Brain pericyte (primary cell): ENCODE results near the gene CD96.

Experiments
- DNase-seq: peaks from one replicate; pipeline ENCODE4 v3.0.0-alpha.2; 2012; ENCODE audit warnings: low read depth, low spot score

The CD96 gene

DNA sequence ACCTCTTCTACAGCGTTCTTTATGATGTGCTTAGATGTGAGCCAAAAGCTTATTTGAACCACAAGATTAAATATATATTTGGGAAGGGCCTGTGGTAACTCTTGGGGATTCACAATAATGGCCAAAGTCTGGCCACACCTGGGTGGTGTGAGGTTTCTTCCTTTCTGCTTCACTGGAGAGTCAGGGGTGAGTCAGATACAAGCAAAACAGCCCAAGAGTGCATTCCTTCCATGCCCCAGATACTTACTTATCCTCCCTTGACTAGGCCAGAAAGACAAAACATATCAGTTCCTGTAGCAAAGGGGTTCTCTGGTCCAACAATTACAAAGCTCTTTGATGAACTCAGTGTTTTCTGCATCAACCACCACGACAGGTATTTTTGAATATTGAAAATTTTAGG is 52.2 kb downstream of the CD96 start:
- no peak for DNase-seq

DNA sequence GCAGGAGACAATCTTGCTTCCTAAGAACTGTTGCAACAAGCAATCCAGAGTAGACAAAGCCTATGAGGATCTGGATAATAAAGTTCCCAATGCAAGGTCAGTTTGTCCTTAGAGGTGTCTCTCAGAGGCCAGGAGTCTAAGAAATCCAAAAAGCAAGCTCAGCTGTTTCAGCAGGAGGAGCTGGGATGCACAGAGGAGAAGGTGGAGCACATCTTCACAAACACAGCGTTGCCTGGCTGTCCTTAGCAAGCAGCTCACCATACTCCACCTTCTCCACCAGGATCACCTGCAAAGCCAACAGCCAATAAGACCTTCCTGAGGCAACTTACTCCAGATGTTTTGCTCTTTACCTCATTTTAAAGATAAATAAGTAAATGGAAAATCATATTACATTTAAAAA is 52.8 kb downstream of the CD96 start:
- DNase-seq = no peak

DNA sequence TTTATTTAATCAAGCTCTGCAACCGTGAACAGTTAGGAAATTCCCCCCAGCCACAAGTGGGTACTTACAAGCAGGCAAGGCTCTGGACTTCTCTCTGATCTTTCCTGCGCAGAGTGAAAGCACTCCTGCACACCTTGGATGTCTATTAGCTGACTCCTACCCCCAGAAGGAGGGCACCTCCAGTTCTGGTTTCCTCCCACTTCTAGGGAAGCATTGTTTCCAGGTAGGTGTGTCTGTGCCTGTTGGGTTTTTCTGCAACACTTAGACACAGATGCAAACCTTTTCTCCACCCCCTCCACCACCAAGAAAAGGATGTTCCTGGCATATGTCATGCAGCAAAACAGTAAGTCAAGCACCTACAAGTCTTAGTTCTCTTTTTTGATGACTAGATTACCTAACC is 53.2 kb downstream of the CD96 start, which contains the start of gene ZBED2:
Gene ZBED2 (minus strand): TSS at position 115 of the 400 bp plus-strand sequence. CDS start 1,145 bp downstream, outside the sequence.
- DNase-seq = no peak

DNA sequence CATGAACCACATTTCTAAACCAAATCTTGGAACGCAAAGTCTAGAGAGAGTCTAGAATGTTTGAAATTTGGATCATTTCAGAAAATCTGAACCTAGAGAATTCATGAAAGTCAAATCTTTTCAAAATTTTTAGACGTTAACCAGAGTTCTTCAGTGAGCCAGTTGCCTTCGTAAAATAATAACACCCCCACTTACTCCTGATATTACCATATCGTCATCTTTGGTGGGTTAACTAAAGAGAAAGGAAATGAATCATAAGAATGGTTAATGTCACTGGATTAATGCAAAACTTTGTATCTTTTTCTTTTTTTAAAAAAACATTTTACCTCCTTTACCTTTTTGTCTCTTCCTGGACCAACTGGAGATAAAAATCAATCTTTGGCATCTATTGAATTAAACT is 54.3 kb downstream of the CD96 start:
- no peak for DNase-seq

DNA sequence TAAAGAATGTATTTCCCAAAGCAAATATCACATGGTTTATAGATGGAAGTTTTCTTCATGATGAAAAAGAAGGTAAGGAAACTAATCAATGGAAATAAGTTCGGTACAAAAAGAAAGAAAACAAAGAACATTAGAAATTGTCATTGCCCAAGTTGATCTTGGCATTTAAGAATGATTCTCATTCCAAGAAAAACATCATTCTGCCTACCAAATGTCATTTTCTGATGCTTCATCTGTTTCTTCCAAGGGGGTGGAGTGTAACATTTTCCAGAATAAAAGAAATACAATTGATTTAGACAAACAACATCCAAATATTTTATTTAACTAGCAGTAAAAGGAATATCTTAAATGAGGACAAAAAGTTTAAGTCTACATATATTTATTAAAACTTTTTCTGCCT is 56.1 kb downstream of the CD96 start:
- no peak for DNase-seq

DNA sequence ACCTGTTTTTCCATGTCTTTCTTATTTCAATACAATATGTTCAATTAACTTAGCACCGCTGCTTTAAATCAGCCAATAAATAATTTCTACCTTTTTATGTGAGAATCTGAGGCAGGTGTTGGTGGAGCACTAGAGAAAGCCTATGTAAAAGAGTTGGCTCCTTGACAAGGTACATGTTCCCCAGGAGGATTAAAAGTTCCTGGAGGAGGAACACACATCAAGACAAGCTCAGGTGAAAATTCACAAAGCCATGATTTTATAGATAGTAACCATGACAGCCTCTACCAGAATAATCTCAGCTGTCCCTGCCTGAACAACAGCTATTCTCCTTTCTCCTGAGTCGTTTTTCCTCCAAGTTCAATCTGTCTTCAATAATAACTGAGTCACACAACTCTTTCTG is 56.6 kb downstream of the CD96 start:
- no peak for DNase-seq

DNA sequence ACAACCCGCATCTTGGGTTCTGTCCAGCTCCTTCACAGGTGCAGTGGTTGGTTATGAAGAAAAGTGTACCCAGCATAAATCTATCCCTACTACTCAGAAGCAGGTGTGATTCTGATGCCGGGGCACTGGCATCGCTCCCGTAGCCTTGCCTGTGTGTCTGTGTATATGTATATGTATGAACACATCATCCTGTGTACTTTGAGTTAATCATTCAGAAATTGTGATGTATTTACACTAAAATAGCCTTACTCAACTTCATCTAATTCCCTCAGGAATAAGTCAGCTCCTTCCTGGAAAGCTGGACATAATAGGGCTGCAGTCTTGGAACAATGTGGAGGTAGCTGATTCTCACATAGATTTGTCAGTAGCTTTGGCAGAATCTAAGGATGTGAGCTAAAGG is 59.8 kb downstream of the CD96 start:
- no peak for DNase-seq

DNA sequence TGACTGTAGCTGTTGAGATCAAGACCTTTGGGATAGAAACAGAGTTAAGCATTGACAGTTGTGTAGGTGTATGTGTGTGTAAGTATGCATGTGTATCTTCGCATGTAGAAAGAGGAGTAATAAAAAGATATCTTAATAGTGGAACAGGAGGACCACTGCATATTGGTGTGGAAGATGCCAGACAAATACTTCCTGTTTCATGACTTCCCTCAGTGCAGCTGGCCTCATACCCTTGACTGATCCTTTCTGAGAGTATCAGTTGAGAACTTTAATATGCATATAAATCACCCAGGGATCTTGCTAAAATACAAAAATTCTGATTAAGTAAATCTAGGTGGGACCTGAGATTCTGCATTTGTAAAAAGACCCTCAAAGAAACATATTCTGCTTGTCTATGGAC is 61.7 kb downstream of the CD96 start:
- no peak for DNase-seq

DNA sequence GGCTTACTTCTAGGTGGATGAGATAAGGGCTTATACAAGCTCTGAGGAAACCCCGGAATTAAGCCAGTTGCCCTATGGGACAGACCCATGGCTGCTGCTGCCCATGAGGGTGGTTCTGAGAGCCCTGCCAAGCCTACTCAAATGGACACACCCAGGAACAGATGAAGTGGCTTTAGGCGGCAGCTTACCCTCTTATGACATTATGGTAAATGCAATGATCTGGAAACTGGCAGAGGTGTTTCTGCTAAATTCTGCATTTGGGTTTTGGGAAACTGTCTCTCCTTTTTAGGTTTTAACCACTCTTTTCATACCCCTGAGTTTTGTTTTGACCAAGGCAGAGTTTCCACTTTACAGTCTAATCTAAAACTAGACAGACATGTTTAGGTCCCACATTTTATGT is 62.1 kb downstream of the CD96 start:
- DNase-seq = no peak

DNA sequence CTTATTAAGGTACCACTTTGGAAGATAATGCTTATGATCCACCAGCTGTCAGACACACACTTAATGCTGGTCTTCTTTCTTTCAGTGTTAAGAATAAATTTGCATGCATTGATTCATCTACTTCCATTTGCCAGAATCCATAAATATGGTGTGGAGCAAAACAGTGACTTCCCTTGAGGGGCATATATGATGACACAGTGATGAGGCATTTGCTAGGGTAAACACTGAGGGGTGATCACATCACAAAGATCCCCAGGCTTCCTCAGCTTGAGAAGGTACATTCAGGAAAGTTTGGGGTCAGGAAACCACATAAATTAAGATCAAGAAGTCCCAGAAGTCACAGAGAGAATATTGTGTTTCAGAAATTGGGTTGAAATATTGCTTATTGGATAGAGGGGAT is 63.0 kb downstream of the CD96 start:
- no peak for DNase-seq

DNA sequence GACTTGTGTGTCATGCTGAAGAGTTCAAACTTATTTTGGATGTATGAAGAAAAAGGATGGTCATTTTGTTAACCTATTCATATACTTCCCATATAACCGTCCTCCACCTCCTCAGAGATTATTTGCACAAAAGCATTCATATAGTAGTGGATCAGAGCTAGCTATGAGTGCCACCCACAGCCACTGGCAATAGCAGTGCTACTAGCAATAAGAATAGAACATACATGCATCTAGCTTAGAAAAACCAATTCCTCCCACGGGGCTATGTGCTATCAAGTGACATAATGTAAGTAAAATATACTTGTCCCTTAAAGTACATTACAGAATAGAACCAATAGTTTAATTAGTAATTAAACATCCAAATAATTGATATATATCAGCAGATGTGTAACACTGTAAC is 63.5 kb downstream of the CD96 start:
- DNase-seq = no peak

DNA sequence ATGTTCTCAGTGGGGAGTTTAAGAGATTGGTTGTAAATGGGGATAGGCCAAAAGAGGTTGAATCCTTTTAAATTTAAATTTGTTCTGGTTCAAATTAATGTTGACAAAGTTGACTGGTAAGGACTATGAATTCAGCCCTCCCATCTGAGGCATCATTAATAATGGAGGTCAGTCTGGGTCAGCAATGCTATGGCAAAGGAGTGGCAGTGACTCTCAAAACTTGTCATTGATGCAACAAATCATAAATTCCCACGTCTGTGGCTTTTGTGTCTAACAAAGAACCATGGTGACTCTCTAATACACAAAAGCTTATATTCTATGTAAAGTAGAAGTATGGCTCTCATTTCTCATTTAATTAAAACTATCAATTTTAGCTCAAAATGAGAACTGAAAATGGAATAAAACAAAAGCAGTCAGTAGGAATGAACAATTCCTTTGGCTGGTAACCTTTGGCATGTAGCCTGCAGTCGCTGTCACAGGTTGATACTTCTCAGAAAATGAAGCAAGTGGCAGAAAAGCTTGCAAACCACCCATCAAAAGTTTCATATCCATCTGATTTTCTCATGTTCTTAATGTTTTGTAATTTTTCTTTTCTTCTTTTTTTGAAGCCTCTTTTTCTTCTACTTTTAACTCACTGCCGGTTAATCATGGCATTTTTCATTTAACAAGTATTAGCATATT is 65.4 kb downstream of the CD96 start:
- DNase-seq = no peak

DNA sequence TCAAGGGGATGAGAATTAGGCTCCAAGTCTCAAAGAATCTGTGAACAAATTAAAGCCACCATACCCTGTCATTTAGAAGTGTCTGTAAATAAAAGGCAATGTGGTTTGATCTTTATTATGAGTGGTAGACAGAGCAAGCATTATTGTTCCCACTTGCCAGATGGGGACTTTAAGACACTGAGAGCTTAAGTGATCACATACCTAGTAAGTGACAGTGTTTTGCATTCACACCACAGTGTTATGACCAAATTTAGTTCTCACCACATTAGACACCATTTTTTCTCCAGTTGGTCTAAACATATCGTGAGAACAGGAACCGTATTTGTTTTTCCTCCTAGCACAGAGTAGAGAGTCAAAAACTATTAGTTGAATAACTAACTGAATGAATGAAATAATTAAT is 66.4 kb downstream of the CD96 start:
- DNase-seq = no peak

DNA sequence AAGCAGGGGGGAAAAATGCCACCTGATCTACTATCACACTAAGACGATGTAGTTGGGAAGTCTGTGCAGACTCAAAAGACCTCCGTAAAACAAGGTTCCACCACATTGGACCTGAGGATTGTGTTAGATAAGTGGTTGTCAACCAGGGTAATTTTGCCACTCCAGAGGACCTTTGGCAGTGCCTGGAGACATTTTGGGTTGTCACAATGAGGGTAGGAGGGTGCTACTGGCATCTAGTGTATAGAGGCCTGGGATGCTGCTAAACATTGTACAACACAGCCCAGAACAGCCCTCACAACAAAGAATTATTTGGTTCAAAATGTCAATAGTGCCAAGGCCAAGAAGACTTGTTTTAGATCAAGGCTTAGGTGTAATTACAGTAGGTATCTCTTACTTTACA is 67.7 kb downstream of the CD96 start:
- DNase-seq = no peak

DNA sequence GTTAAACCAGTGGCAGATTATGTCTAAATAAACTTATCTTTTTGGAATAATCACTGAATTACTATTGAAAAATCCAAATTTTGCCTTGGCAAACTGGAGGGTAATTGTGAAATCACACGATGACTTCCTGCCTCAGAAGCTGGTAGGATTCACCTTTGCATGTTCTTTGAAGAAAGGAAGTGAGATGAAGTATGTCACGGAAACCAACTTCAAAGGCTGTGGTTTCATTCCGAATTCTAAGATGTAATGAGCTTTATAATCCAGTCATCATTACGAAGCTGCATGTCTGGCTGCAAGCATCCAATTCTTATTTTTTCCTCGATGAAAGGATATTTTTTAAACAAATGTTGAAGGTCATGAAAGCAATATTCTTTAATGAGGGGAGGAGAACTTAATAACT is 68.2 kb downstream of the CD96 start:
- no peak for DNase-seq

DNA sequence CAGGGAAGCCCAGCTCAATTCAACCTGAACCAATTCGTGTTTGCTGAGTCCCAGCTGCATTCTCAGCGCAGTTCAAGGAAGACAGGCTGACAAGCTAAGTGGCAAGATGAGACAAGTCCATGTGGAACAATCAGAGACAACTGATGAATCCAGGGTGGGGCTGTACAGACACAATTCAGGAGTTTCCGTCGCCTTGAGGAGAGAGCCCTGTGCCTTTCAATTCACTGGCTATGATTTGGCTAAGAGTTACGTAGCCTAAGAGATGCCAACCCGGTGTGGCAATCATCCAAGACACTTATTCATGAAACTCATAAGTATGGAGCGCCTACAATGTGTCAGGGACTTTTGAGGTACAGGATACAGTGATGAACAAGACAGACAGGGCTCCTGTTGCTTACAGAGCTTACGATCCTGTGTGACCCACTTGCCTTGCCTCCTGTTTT is 68.6 kb downstream of the CD96 start:
- no peak for DNase-seq

DNA sequence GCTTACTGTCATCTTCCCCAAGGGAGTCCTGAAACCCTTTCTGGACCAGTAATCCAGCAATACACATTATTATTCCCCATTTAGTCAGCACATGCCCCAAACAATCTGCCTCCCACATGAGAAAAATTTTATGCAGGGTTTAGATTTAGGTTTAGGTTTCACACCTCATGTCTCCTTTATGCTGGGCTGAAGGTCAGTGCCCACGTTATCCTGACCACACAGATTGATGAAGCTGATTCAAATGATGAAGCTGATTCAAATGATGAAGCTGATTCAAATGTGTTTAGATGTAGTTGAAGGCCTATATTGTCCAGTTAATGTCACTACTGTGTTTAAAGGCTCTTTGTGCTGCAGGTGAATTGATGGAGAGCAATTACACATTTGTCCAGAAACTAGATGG is 71.3 kb downstream of the CD96 start:
- no peak for DNase-seq

DNA sequence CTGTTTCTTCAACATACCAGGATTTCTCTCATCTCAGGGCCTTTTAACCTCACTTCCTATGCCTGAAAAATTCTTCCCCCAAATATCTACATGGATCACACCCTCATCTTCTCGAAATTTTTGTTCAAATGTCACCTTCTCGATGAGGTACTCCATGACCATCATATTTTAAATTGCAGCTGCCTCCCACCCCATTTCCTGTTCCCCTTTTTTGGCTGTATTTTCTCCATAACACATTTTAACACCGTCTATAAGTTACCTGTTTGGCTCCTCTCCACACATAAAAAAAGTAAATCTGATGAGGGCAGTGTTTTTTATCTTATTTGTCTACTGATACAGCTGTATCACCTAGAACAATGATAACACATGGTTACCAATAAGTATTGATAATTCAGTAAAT is 73.9 kb downstream of the CD96 start:
- no peak for DNase-seq

DNA sequence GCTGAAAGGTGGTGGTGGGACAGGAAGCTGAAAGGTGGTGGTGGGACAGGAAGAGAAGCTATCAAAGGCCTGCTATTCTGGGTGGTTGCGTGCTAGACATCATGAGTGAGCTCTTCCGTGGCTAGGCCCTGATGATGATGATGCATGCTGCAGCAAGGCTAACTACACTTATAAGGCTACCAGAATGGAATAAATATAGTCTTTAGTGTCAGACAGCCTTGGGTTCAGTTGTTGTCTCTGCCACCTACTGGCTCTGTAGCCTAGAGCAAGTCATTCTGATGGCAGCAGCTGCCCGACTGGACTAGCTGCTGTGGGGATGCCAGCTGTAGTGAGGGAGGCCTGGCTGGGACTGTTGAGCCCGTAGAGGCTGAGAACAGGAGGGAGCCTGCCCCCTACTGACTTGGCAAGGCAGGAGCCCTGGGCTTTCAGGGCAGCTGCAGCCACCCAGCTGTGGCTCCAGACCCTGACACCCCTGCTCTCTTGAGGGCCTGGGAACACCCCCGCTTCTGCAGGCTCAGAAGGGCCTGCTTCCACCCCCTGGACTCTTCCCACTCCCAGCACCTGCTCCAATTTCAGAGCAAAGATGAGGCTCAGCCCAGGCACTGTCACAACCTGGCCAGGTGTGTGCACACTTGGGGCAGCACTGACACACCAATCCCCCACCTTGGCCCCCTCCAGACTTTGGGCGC is 74.6 kb downstream of the CD96 start:
- DNase-seq = no peak

DNA sequence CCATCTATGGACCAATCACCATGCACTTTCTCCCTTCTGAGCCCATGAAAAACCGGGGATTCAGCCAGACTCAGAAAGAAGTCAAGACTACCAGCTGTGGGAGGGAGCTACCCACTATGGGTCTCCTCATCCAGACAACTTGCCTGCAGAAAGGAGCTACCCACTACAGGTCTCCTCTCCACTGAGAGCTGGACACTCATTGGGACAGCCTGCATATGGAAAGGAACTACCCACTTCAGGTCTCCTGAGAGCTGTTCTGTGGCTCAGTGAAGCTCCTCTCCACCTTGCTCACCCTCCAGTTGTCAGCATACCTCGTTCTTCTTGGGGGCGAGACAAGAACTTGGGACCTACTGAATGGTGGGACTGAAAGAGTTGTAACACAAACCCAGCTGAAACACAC is 75.4 kb downstream of the CD96 start:
- no peak for DNase-seq

DNA sequence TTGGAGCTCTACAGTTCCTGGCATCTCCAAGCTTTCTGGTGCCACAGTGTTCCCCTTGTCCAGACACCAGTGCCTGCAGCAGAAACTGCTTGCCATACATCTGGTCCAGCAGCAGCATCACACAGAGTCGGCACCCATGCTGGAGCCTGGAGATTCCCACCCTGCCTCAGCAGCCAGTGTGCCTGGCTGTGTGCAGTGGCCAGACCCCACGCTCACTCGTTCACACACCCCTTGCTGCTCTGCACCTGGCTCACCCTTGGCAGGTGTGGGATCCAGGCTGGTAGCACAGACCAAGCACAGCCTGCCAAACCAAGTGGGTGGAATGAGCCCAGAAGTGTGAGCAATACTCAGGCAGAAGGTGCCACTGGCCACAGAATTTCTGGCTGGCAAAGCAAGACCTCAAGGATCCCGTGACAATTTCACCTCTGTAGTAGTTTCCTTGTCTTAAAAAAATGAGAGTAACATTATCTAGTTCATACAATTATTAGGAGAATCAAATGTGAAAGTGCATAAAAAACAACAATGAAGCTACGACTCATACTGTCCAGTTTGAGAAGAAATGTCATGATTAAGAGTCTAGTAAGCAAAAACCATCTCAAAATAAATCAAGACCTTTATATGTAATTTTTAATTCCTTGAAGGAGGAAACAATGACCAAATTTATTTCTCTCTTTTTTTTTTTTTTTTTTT is 76.1 kb downstream of the CD96 start:
- DNase-seq = no peak

DNA sequence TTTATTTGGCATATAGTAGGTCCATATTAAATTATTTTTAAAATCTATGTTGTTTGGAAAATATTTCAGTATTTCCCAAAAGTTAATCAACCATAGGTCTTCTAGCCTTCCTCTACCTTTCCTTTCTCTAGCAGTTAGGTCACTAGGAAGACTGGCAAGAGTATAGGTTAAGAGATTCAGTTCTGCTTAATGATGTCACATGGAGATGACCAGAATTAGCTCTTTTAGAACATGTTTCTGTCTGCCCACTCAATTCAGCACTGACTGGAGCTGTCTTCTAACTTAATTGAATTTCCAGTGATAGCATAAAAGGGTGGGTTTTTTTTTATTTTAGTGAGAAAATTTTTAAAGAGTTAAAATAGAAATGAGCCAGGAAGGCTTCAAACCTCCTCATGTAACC is 76.9 kb downstream of the CD96 start:
- no peak for DNase-seq

DNA sequence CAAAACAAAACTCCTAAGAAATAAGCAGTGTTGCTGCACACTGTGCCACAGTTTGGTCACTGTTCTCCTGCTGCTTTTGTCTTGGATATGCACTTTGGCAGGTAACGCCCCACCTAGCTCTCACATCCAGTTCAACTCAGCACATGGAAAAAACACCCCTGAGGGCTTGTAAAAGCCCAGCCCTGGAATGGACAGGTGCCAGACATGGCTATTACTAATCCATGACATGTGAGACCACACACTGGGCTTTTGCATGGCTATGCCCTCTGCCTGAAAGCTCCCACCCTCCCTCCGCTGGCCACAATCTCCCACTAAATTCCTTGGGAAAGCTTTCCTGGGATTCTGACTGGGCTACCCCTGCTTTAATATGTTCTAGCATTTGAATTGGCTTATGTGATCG is 77.8 kb downstream of the CD96 start:
- DNase-seq = no peak
